Thoracic aorta (tissue), 2 donors: ENCODE data around the gene APOL4. TPM values are rescaled to one million over a fixed set of nuclear protein-coding genes. Genes with fewer than 3 reads are reported as not detected.
"Not testable (repeated sequence)": the region's sequence is repeated elsewhere in the genome, so short reads cannot be mapped to it uniquely, and the experiment has no call there.

ENCODE experiments used
- ATAC-seq: fragments of 150-250 bp; one replicate; pipeline ENCODE4 v1.8.0; 2017; ENCODE audit warnings: low read depth; ENCODE audit not compliant: insufficient number of reproducible peaks, low FRiP score
- DNase-seq: peaks from one replicate; pipeline ENCODE4 v3.0.0-alpha.2; 2020; ENCODE audit warnings: low spot score
- H3K27ac ChIP-seq, 2 donors: fragments of 200-600 bp; sonication (generic); 1 replicate in 1 of 2; 2 replicates in 1 of 2; pipeline ENCODE4 v1.5.1; 2016; ENCODE audit warnings: mild to moderate bottlenecking in 2 of 2, moderate library complexity in 2 of 2
- H3K27me3 ChIP-seq: fragments of 200-600 bp; sonication (generic); replicated peaks from 2 replicates; pipeline ENCODE4 v1.6.0; 2016; ENCODE audit warnings: mild to moderate bottlenecking; ENCODE audit not compliant: insufficient read depth
- H3K36me3 ChIP-seq: fragments of 200-600 bp; sonication (generic); one replicate; pipeline ENCODE4 v1.5.1; 2016
- H3K4me1 ChIP-seq, 2 donors: fragments of 200-600 bp; sonication (generic); 1 replicate in 1 of 2; 2 replicates in 1 of 2; pipeline versions ENCODE4 v1.5.1 to v1.6.0; 2016; ENCODE audit warnings: low read depth in 2 of 2, mild to moderate bottlenecking in 1 of 2; ENCODE audit not compliant: control insufficient read depth in 1 of 2
- H3K4me3 ChIP-seq: fragments of 200-600 bp; sonication (generic); 2 replicates; pipeline ENCODE4 v1.5.1; 2016; ENCODE audit warnings: mild to moderate bottlenecking
- H3K9me3 ChIP-seq: fragments of 200-600 bp; sonication (generic); 2 replicates; pipeline ENCODE4 v1.5.1; 2016
- CTCF ChIP-seq: fragments of 200-600 bp; sonication (generic); IDR thresholded peaks from one replicate; pipeline ENCODE4 v1.5.1; 2019; ENCODE audit warnings: antibody characterized with exemption
- total RNA-seq, 2 donors: library from RNA; depleted of rRNA; stranded (reverse); fragments of >200 nt; gene quantifications; one replicate each; pipeline versions ENCODE4 v1.1.0 to v1.2.3, GENCODE V29; 2016

APOL4 gene
- total RNA-seq, 2 donors from 2014 or later, result 1.4 to 30.3 TPM

GRCh38 chr22:36162127-36163034, 39.2 kb downstream of the APOL4 start:
- H3K36me3 ChIP-seq, result no peaks in the 10 kb centered on the region
- peaks cover 20 to 53% of the 10 kb centered on the region in 2 donors for H3K4me1 ChIP-seq
- H3K27me3 ChIP-seq, result no peaks in the 10 kb centered on the region
- DNase-seq, result no peak
- ATAC-seq, result no peak
- TF ChIP-seq CTCF, result no peak
- no peaks in the 10 kb centered on the region for H3K9me3 ChIP-seq
- no peak overlapping the region for H3K4me3 ChIP-seq
- H3K27ac ChIP-seq, result peak overlapping the region in 1 of 2 donors; percentile 11

GRCh38 chr22:36161793-36162126, 39.8 kb downstream of the APOL4 start:
- ATAC-seq, H3K36me3 ChIP-seq, H3K27ac ChIP-seq, H3K27me3 ChIP-seq, H3K9me3 ChIP-seq, H3K4me3 ChIP-seq, DNase-seq: not testable (repeated sequence)
- peaks cover 22 to 55% of the 10 kb centered on the region in 2 donors for H3K4me1 ChIP-seq

- Histone ChIP-seq H3K4me1 (peaks cover 33 to 67% of the 10 kb centered on the region in 2 donors), H3K27ac (peak within 1 kb of the TSS; percentile 59 to 76), H3K9me3 (no peaks in the 10 kb centered on the region), H3K36me3 (no peaks in the 10 kb centered on the region), H3K27me3 (no peaks in the 10 kb centered on the region), H3K4me3 (peak within 1 kb of the TSS; percentile 69)
- DNase-seq (no peak), ATAC-seq (peak; percentile 39)
- TF ChIP-seq CTCF, result no peak
Measured at GRCh38 chr22:36160499-36160942, 41.1 kb downstream of the APOL4 start, which contains the start of gene APOL3. APOL3 (minus strand) TSS chr22:36160755; CDS start chr22:36149055, 11,700 bp downstream.

GRCh38 chr22:36156515-36157419, 44.8 kb downstream of the APOL4 start:
- Histone ChIP-seq H3K9me3 (no peaks in the 10 kb centered on the region), H3K4me3 (peak overlapping the region; percentile 73), H3K27me3 (no peaks in the 10 kb centered on the region), H3K36me3 (no peaks in the 10 kb centered on the region), H3K4me1 (peaks cover 44 to 73% of the 10 kb centered on the region in 2 donors), H3K27ac (peak overlapping the region; percentile 94 to 95)
- no peak for TF ChIP-seq CTCF
- DNase-seq (peak; percentile 80), ATAC-seq (peak; percentile 83)

GRCh38 chr22:36156119-36156514, 45.5 kb downstream of the APOL4 start:
- no peak for ATAC-seq
- Histone ChIP-seq H3K36me3 (no peaks in the 10 kb centered on the region), H3K4me1 (peaks cover 44 to 72% of the 10 kb centered on the region in 2 donors), H3K4me3 (peak overlapping the region; percentile 73), H3K27me3 (no peaks in the 10 kb centered on the region), H3K27ac (peak overlapping the region; percentile 94 to 95), H3K9me3 (no peaks in the 10 kb centered on the region)
- no peak for DNase-seq
- no peak for TF ChIP-seq CTCF
